Measurements from ENCODE around the gene CGNL1.

The CGNL1 gene

DNA sequence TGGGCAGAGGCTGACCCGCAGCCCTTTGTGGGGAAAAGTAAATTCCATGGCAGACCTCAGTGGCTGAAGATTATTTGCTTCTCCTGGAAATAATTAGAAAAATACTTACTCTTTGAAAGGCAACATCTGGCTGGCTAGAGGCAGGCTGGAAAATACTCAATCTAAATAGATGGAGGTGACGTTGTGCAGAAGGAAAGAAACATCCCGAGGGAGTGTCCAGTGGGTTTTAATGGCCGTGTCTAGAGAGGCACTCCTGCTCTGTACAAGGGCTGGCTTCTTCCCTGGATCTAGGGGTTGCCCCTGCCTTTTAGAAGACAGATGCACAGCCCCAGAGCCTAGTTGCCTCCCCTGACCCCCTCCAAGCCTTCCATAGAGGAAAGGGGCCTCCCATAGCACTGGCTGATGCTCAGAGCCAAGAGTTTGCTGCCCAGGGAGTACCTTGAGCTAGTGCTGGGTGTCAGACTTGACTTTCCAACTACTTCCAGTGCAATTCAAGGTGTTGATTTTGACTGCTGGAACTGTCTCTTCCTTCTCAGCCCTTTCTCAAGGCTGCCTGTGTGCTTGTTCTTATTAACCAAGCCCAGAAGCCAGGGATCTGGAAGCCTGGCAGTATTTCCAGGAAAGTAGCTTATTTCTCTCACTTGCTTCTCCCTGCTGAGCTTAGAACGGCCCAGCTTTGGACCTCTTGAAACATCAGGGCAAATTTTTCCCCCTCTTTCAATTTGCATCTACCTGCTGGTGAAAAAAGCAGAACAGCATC, 27.4 kb downstream of the CGNL1 start:
- TF ChIP-seq, protein P1, sequence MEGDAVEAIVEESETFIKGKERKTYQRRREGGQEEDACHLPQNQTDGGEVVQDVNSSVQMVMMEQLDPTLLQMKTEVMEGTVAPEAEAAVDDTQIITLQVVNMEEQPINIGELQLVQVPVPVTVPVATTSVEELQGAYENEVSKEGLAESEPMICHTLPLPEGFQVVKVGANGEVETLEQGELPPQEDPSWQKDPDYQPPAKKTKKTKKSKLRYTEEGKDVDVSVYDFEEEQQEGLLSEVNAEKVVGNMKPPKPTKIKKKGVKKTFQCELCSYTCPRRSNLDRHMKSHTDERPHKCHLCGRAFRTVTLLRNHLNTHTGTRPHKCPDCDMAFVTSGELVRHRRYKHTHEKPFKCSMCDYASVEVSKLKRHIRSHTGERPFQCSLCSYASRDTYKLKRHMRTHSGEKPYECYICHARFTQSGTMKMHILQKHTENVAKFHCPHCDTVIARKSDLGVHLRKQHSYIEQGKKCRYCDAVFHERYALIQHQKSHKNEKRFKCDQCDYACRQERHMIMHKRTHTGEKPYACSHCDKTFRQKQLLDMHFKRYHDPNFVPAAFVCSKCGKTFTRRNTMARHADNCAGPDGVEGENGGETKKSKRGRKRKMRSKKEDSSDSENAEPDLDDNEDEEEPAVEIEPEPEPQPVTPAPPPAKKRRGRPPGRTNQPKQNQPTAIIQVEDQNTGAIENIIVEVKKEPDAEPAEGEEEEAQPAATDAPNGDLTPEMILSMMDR (IDR thresholded peaks at IDR 0.05; ENCODE audit: low read depth, low read length, missing control alignments), result no peak
- DNase-seq, result no peak
- H3K36me3 ChIP-seq (replicated peaks), result no peaks in the 10 kb centered on the region
- in situ Hi-C loops (cut with HindIII; ENCODE audit: low pct_ligation_motif_present, low sequenced_read_pairs), result no loop called here
- H3K27me3 ChIP-seq (replicated peaks), result no peaks in the 10 kb centered on the region
- no peak overlapping the region for H3K27ac ChIP-seq
- no peak overlapping the region for H3K4me3 ChIP-seq (ENCODE audit: low read depth, low read length)

- Histone ChIP-seq H3K27ac (no peak overlapping the region), H3K27me3 (replicated peaks) (no peaks in the 10 kb centered on the region), H3K36me3 (replicated peaks) (no peaks in the 10 kb centered on the region), H3K4me3 (ENCODE audit: low read depth, low read length) (no peak overlapping the region)
- DNase-seq, result no peak
- in situ Hi-C loops (cut with HindIII; ENCODE audit: low pct_ligation_motif_present, low sequenced_read_pairs), result no loop called here
- TF ChIP-seq, protein P1 (IDR thresholded peaks at IDR 0.05; ENCODE audit: low read depth, low read length, missing control alignments), result no peak
These were observed 28.8 kb downstream of the CGNL1 start for GRCh38 chr15:57405133-57405532.

- Histone ChIP-seq H3K27ac (no peak overlapping the region), H3K27me3 (replicated peaks) (no peaks in the 10 kb centered on the region), H3K4me3 (ENCODE audit: low read depth, low read length) (no peak overlapping the region), H3K36me3 (replicated peaks) (no peaks in the 10 kb centered on the region)
- no peak for DNase-seq
- TF ChIP-seq, protein P1 (IDR thresholded peaks at IDR 0.05; ENCODE audit: low read depth, low read length, missing control alignments), result no peak
- in situ Hi-C loops (cut with HindIII; ENCODE audit: low pct_ligation_motif_present, low sequenced_read_pairs), result no loop called here
These were observed 29.9 kb downstream of the CGNL1 start for GRCh38 chr15:57406062-57406772.

DNA sequence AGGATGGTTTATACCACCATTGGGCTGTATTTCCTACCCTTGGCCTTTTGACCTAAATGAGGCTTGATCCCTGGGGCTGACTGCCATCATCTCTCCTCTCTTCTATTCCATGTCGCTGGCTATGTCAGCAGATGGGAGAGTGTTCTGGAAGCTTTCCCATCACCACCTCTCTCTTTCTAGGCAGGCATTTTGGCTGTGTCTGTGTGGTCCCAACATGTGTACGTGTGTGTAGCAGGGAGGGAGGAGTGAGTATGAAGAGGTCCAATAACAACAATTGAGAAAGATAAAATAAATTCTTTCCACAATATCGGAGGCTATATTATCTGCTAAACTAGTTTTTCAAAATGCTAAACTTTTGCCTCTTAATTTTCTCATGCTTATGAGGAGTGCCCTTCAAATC, 34.1 kb downstream of the CGNL1 start:
- Histone ChIP-seq H3K36me3 (replicated peaks) (no peaks in the 10 kb centered on the region), H3K4me3 (ENCODE audit: low read depth, low read length) (no peak overlapping the region), H3K27me3 (replicated peaks) (no peaks in the 10 kb centered on the region), H3K27ac (no peak overlapping the region)
- no peak for DNase-seq
- TF ChIP-seq, protein P1 (IDR thresholded peaks at IDR 0.05; ENCODE audit: low read depth, low read length, missing control alignments), result no peak
- in situ Hi-C loops (cut with HindIII; ENCODE audit: low pct_ligation_motif_present, low sequenced_read_pairs), result no loop called here

GRCh38 chr15:57411945-57412768, 35.9 kb downstream of the CGNL1 start:
- no peak overlapping the region for H3K4me3 ChIP-seq (ENCODE audit: low read depth, low read length)
- H3K27ac ChIP-seq, result no peak overlapping the region
- no peaks in the 10 kb centered on the region for H3K36me3 ChIP-seq (replicated peaks)
- no peaks in the 10 kb centered on the region for H3K27me3 ChIP-seq (replicated peaks)
- TF ChIP-seq, protein P1 (IDR thresholded peaks at IDR 0.05; ENCODE audit: low read depth, low read length, missing control alignments), result no peak
- in situ Hi-C loops (cut with HindIII; ENCODE audit: low pct_ligation_motif_present, low sequenced_read_pairs), result no loop called here
- no peak for DNase-seq

All from brain microvascular endothelial cell (primary cell).